Endometrial microvascular endothelial cells (primary cell): ENCODE data around the gene PLCB2. TPM values are rescaled to one million over a fixed set of nuclear protein-coding genes. Genes with fewer than 3 reads are reported as not detected.

ENCODE experiments used
- in situ Hi-C: cut with HindIII; loops from 2 replicates; pipeline ENCODE4 v1.10.0; 2017; ENCODE audit warnings: low sequenced_read_pairs, low pct_unique_long_range_greater_than_20kb; ENCODE audit errors: inconsistent ontology term
- total RNA-seq: library from RNA; depleted of rRNA; stranded (reverse); fragments of >200 nt; gene quantifications from one replicate; pipeline ENCODE4 v1.2.3, GENCODE V29; 2015; ENCODE audit errors: inconsistent ontology term

Gene PLCB2, protein sequence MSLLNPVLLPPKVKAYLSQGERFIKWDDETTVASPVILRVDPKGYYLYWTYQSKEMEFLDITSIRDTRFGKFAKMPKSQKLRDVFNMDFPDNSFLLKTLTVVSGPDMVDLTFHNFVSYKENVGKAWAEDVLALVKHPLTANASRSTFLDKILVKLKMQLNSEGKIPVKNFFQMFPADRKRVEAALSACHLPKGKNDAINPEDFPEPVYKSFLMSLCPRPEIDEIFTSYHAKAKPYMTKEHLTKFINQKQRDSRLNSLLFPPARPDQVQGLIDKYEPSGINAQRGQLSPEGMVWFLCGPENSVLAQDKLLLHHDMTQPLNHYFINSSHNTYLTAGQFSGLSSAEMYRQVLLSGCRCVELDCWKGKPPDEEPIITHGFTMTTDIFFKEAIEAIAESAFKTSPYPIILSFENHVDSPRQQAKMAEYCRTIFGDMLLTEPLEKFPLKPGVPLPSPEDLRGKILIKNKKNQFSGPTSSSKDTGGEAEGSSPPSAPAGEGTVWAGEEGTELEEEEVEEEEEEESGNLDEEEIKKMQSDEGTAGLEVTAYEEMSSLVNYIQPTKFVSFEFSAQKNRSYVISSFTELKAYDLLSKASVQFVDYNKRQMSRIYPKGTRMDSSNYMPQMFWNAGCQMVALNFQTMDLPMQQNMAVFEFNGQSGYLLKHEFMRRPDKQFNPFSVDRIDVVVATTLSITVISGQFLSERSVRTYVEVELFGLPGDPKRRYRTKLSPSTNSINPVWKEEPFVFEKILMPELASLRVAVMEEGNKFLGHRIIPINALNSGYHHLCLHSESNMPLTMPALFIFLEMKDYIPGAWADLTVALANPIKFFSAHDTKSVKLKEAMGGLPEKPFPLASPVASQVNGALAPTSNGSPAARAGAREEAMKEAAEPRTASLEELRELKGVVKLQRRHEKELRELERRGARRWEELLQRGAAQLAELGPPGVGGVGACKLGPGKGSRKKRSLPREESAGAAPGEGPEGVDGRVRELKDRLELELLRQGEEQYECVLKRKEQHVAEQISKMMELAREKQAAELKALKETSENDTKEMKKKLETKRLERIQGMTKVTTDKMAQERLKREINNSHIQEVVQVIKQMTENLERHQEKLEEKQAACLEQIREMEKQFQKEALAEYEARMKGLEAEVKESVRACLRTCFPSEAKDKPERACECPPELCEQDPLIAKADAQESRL
- total RNA-seq = 1.6 TPM

DNA sequence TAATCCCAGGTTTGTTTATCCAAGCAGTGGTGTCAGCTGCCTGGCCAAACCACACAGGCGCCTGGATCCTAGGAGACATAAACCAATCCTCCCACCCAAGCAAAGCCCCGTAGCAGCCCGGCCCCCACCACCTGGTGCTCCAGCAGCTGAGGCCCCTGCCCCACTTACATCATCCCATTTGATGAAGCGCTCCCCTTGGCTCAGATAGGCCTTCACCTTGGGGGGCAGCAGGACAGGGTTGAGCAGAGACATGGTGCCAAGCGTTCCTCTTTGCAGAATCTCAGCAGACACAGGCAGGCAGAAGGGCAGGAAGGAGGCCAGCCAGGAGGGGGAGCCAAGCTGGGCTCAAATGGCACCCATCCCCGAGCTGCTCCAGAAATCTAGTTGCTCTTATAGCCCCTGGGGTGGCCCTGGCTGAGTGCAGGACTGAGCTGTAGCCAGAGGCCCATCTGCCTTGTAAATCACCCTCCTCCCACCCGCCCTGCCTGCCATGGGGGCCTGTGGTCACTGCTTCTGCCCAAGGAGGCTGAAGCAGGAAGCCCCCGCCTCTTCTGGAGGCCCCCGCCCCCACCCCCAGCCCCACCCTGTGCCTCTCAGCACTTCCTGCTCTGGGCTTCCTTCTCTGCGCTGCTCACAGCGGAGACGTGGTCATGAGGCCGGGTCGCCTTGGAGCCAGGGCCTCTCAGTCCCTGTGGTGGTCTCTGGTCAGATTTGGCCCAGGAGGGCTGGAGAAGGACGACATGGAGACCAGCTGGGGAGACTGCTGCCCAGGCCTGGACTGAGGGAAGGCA is at the start of gene PLCB2:
Gene PLCB2 (minus strand): TSS at position 515 of the 791 bp plus-strand sequence. CDS start 263 bp downstream, at position 252.
- in situ Hi-C loops = no loop called here

DNA sequence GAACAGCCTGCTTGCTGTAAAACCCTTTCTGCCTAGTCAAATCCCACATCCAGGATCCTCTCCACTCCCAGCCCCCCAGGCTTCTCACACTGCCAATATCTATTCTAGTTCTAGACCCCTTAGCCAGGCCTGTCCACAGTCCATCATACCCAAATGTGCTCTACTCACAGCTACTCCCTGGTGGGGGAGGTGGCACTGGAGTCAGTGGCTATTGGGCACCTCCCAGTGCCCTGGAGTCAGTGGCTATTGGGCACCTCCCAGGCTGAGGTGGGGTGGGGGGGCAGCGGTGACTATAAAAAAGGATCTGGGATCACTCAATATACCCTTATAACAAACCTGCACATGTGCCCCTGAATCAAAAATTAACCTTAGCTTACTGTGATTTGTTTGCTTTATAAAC is 49.5 kb upstream of the PLCB2 start:
- in situ Hi-C loops = no loop called here

DNA sequence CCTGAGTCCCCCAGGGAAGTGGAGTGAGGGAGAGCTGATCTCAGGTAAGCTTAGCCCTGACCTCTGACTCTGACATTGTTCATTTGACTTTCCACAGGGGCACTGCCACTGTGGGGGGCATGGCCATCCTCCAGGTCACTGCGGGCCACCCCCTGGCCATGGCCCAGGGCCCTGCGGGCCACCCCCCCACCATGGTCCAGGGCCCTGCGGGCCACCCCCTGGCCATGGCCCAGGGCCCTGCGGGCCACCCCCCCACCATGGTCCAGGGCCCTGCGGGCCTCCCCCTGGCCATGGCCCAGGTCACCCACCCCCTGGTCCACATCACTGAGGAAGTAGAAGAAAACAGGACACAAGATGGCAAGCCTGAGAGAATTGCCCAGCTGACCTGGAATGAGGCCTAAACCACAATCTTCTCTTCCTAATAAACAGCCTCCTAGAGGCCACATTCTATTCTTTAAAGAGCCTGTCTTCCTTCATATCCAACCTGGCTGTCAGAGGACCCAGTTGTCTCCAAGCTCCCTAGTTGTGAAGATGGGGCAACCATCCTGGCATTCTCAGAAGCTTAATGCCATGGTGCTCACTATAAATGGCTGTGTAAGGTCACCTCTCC is 48.3 kb upstream of the PLCB2 start:
- in situ Hi-C loops = no loop called here

DNA sequence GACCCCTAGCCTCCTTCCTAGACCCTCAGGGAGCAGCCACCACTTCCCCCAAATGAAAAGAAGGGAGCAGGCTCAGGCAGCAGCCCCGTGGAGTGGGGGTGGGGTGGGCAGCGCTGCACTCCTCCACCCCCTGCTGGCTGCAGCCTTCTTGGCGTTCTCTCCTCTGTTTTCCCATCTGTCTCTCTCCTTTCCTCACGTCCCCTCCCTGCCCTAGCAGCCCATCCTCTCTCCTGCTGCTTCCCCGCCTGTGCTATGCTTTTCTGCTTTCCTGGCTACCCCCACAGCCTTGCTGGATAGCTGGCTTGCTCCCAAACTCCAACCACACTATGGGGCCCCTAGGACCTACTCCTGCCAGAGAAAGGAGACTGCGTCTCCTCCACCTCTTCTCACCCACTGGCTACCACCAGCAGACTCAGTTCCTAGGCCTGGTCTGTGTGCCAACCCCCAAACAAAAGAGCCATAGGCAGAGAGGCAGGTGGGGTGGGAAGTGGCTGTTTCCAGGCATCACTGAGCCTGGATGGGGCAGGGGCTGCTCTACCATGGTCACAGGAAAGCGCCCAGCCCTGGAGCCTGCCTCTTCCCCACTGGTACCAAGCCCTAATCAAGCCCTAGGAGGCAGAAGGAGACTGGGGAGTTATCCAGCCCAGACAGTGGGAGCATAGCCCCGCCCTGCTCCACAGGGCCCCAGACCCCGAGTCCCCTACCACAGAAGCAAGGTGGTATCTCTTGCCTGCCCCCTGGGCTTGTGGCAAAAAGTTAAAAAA is 46.9 kb upstream of the PLCB2 start:
- in situ Hi-C loops = no loop called here

GRCh38 chr15:40353697-40354096 is 46.0 kb upstream of the PLCB2 start:
- in situ Hi-C loops = no loop called here

GRCh38 chr15:40352281-40352901 is 44.7 kb upstream of the PLCB2 start:
- in situ Hi-C loops = no loop called here

DNA sequence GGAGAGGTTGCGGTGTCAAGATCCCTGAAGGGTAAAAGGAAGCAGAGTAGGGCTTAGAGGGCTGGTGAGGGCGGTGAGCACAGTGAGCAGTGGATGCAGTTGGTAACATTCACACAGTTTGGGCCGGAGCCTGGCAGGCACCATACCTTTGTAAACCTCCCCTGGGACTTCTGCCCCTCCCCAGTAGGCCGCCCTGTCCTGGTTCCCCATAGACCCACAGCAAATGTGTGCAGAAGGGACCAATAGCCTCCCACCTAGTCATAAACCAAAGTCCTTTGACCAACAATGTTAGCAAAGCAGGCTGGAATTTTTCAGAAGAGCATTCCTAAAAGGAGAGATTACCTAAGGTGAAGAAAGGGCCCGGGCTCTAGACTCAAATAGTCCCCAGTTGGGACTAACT is 41.4 kb upstream of the PLCB2 start:
- in situ Hi-C loops = no loop called here

- in situ Hi-C loops = no loop called here
Observed at GRCh38 chr15:40348474-40348870, 40.7 kb upstream of the PLCB2 start.

DNA sequence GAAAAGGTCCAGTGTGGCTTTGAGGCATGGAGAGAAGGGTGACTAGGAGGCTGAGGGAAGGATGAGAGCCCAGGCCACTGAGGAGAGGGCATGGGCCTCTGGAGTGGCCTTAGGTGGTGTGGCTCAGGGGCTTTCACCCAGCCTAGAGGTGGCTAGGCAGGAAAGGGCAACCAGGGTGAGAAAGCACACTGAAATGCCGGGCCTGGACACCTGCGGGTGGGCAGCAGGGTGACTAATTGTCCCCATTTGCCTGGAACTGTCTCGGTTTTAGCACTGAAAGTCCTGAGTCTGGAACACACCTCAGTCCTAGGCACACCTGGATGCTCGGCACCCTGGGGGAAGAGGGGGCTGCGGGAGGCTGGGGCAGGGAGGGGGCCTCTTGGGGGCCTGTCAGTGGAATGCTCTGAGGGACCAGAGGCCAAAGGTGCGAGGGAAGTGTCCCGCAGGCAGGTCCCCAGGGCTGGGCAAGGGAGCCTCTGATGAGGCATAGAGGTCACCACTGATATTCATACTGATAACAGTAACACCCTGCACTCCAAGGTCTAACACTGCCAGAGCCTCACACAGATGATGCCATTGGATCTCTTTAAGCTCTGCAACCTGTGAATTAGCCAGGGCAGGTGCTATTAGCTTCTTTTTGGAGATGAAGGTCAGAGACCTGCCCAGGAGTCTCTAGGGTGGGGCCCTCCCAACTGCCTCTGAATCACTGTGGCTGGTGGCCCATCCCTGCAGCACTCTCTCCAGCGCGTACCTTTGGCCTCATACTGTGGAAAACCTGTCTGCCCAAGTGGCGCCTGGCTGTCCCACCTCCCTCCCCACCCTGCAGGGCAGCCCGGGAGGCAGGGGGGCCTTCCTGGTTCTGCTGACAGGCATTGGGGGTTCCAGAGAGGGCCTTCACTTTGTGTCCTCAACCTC is 40.1 kb upstream of the PLCB2 start:
- in situ Hi-C loops = no loop called here

- in situ Hi-C loops = no loop called here
Observed at GRCh38 chr15:40346579-40347558, 39.1 kb upstream of the PLCB2 start.

GRCh38 chr15:40345867-40346578 is 38.3 kb upstream of the PLCB2 start:
- in situ Hi-C loops = no loop called here

DNA sequence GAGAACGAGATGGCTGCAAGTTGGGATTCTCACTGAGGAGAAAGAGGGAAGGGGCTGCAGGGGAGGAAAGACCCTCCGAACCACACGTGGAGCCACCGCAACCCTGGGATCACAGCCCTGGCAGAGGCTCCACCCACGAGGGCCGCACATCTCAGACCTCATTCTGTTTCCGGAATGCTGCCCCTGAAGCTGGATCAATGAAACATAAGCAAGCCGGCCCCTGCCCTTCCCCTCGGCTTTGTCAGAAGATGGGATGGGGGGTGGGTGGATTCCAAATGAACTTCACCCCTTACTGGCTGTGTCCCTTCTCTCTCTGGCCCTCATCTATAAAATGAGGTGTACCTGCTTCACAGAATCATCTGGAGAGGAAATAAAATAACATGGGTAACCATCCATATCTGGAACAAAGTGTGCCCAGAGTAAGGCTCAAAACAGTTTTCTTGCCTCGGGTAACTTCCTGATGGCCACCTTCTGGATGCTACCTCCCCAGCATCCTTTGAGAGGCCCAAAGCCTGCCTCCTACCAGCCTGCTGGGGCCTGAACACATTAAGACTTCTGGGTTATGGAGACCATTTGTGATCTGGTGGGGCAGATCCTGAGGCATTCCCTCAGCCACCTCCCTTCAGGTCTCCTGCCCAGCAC is 37.6 kb upstream of the PLCB2 start:
- in situ Hi-C loops = no loop called here

DNA sequence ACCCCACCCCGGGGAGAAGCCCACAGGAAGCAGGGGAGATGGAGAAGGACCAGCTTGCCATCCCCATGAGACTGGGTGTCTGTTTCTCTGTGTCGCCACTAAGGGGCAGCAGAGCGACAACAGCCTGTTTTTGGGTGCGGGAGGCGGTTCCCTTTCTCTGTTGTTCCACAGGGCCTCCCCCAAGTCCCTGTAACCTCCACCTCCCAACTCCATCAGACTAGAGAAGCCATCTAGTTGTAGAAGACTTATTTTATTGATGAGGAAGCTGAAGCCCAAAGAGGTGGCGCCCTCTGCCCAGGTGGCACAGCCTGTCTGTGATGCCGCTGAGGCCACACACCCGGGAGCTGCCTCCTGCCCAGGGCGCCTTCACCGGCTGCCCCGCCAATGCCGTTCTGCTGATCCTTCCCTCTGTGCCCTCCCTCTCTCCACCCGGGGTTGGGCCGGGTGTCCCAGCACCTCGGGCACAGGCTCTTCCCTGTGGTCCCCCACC is 36.9 kb upstream of the PLCB2 start:
- in situ Hi-C loops = no loop called here

DNA sequence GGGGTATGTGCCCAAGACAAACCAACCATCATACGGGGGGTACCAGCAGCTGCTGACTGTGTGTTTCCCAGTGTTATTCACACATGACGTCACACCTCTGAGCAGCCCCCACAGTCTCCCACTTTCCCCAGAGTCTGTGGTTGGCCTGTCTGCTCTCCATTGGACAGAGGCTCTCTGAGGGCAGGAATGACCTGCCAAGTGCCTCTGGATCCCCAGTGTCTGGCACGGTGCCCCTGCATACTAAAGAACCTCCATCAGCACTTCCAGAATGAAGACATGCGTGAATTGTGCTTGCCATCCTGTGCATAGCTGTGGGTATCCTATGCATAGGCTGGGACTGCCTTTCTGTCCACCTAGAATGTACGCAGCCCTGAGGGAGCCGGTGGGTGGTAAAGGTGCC is 36.5 kb upstream of the PLCB2 start:
- in situ Hi-C loops = no loop called here
